PC-9 (cell line): ENCODE results near the gene WBP2NL.

Experiments
- EZH2 ChIP-seq: fragments of 200-600 bp; sonication (generic); IDR thresholded peaks from 2 replicates; pipeline ENCODE4 v1.8.0; 2017; ENCODE audit warnings: antibody characterized with exemption, low read depth
- TF ChIP-seq, protein P1 (sequence below): fragments of 200-600 bp; sonication (generic); conservative IDR thresholded peaks from 2 replicates; pipeline ENCODE4 v1.6.1; 2017; ENCODE audit warnings: mixed run types, antibody characterized with exemption, mild to moderate bottlenecking, moderate library complexity

GRCh38 chr22:41951898-41952474 is 46.6 kb upstream of the WBP2NL start, which contains the start of gene SMIM45:
- TF ChIP-seq, protein P1, sequence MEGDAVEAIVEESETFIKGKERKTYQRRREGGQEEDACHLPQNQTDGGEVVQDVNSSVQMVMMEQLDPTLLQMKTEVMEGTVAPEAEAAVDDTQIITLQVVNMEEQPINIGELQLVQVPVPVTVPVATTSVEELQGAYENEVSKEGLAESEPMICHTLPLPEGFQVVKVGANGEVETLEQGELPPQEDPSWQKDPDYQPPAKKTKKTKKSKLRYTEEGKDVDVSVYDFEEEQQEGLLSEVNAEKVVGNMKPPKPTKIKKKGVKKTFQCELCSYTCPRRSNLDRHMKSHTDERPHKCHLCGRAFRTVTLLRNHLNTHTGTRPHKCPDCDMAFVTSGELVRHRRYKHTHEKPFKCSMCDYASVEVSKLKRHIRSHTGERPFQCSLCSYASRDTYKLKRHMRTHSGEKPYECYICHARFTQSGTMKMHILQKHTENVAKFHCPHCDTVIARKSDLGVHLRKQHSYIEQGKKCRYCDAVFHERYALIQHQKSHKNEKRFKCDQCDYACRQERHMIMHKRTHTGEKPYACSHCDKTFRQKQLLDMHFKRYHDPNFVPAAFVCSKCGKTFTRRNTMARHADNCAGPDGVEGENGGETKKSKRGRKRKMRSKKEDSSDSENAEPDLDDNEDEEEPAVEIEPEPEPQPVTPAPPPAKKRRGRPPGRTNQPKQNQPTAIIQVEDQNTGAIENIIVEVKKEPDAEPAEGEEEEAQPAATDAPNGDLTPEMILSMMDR, result no peak
- TF ChIP-seq EZH2, result no peak
